Stimulated activated naive CD4-positive, alpha-beta T cell (primary cell): ENCODE results near the gene TBC1D16.
"Not testable (repeated sequence)": the region's sequence is repeated elsewhere in the genome, so short reads cannot be mapped to it uniquely, and the experiment has no call there.

Source experiments
- DNase-seq, 6 experiments: peaks; one replicate each; lab custom pipeline; 2025; lab: John Stamatoyannopoulos, UW

The TBC1D16 gene

DNA sequence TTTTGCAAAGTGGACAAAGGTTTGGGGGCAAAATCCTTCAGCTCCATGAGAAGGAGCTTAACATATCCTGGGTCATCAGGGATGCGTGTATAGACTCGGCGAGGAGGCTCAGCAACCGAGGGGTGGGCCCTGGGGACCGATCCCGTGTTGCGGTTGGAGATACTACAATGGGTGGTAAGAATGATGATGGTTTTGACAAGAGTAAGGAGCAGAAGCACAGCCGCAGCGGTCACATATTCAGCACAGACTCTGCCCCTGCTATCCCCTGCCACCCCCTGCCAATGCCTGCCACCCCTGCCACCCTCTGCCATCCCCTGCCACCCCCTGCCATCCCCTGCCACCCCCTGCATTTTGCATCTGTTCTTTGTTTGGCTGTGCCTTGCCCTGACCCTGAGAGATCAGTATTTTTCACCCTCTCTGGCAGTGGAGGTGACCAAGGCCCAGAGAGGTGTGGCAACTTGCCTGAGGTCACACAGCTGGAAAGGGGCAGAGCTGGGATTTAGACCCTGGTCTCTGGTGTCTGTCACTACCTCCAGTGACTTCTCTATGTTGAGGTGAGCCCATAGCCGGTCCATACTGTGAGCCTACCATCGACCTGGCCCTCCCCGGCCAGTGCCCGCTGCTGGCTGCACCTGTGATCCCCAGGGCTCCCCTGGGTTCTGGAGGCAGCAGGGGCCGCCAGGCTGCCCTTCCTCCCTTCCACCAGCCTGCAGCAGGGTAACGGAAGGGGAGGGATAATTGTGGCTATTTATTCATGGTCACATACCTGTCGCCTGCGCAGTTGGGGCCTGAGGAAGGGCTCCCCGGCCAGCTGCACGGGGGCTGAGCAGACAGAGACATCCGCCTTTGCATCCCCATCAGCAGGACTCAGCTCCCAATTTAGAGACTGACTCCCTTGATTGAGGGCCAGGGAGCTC, 121.5 kb downstream of the TBC1D16 start:
- DNase-seq: no peak

DNA sequence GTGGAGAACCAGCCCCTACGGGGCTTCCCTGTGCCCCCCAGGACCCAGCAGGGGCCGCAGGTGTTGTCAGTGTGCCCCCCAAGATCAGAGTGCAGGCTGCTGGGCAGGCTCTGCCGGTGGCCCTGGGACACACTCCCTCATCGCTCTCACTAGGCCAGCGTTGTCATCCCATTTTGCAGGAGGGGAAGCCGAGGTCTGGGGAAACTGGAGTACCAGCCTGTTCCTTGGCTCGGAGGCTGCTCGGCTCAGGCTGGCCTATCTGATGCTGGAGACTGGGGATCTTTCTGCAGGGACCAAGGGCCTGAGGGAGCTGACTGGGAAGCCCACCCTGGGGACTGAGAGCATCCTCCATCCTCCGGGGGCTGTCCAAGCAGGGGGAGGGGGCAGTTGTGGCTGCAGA, 122.2 kb downstream of the TBC1D16 start:
- DNase-seq: no peak

DNA sequence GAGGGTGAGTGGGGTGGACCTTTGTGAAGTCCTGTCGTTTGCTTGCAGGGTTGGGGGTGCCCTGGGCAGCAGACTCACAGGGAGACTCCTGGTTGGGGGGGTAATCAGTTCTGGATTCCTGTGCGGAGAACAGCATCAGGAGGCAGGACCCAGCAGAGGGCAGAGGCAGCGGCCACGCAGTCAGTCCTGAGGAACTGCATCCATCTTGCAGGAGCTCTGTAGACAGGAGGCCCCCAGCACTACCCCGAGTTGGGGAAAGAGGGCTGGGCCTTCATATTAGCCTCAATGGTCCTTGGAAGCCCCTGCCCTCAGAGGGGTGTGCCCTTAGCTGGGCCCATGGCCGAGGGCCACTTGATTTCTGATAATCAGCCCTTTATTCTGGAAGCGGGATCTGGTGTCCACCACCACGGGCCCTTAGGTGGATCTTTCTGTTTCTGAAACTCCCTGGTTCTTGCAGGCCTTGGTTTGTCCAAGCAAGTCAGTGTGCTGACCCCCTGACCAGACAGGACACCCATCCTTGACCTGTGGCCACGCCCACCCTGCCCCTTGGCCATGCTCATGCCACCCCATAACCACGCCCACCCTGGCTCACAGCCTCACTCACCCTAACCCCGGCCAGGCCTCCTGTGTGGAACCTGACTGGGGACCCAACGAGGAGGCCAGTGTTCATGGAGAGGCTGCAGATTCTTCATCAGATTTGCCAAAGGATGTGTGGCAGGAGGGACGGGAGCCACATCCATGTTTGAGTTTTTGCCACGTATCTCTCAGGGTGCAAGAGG, 122.9 kb downstream of the TBC1D16 start:
- no peak for DNase-seq

- DNase-seq: no peak
Observed at GRCh38 chr17:79911430-79912399, 124.0 kb downstream of the TBC1D16 start.

- DNase-seq: no peak
Observed at GRCh38 chr17:79910985-79911361, 124.7 kb downstream of the TBC1D16 start.

GRCh38 chr17:79909121-79909520, 126.6 kb downstream of the TBC1D16 start:
- DNase-seq: no peak

DNA sequence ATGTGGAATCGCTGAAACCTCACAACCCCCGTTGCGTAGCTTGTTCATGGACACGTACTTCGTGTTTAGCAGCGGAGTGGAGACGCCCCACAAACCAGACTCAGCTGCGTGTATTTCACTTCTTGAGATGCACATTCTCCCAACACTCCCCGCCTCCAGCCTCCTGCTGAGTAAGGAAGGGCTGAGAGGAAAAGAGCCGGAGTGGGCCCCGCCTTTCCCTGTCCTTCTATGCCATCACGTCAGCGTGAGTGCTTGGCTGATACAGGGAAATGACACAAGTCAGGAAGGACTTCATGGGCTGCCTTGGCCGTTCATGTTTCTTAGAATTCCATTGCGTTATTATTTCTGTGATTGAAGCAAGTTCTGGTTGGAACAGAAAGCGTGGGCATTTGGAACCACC, 127.8 kb downstream of the TBC1D16 start:
- DNase-seq: no peak

- no peak for DNase-seq
Observed at GRCh38 chr17:79907217-79907715, 128.4 kb downstream of the TBC1D16 start.

- no peak for DNase-seq
Observed at GRCh38 chr17:79905832-79906231, 129.8 kb downstream of the TBC1D16 start.

- DNase-seq: no peak
Observed at GRCh38 chr17:79904865-79905264, 130.8 kb downstream of the TBC1D16 start.

- DNase-seq: no peak
Observed at GRCh38 chr17:79902146-79902791, 133.4 kb downstream of the TBC1D16 start.

GRCh38 chr17:79901131-79901530, 134.5 kb downstream of the TBC1D16 start:
- DNase-seq: no peak

GRCh38 chr17:79899584-79899983, 136.1 kb downstream of the TBC1D16 start:
- DNase-seq: no peak

- DNase-seq: no peak
Observed at GRCh38 chr17:79897243-79898063, 138.2 kb downstream of the TBC1D16 start.

DNA sequence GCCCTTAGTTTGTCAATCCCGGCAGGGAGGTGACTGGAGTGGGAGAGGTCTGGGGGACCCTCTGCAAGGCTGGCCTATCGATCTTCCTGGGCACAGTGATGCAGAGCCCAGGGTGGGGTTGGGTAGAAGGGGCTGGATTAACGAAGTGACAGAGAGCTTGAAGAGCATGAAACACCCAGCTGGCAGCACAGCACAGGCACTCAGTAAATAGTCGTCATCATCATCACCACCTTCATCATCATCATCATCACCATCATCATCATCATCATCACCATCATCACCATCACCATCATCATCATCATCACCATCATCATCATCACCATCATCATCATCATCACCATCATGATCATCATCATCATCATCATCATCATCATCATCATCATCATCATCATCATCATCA, 142.2 kb downstream of the TBC1D16 start:
- DNase-seq: not testable (repeated sequence)

- DNase-seq: no peak
Observed at GRCh38 chr17:79892457-79893241, 143.0 kb downstream of the TBC1D16 start.

DNA sequence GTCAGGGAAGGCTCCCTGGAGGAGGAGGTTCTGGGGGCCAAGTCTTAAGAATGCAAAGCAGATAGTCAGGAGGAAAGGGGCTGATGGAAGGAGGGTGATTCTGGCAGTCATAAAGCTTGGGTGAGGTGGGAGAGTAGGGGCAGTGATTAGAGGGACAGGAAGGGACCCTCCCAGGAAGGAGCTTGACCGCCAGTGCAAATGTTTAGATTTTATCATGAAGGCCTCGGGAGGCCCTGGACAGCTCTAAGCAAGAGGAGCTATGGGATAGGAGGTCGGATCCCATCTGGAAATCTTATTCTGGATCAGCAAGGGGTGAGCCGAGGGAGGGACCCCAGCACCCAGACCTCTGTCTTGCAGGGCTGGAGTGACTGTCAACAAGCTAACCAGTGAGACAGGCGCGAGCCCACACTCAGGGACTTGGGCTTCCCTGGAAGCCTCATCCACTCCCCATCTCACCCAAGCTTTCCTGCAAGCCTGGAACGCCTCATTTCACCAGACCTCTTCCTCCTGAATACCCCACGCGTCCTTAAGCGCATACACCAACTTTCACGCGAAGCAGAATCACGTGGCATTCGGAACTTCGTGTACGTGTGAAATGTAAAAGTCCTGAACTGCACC, 144.4 kb downstream of the TBC1D16 start:
- DNase-seq: no peak

DNA sequence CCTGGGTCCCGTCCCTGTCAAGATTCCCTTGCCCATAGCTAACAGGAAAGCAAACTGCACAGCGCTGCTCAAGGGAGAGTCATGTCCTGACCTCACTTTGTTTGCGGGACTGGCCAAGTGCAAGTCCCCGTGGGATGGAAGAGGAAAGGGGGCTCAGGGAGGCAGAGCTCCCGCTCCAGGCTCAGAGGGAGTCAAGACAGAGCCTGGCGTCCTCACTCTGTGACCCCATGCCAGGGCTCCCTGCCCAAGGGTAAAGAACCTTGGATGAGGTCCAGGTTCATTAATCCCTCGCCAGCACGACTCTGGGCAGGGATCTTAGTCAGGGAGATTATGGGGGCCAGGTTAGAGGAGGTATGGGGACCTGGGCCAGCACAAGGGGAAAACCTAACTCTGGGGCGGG, 145.0 kb downstream of the TBC1D16 start:
- DNase-seq: no peak
